C4-2B (cell line): ENCODE data around the gene FBF1.

Experiments
- CTCF ChIP-seq: fragments of 450-650 bp; conservative IDR thresholded peaks from 2 replicates; pipeline ENCODE4 v1.5.1; 2017; ENCODE audit warnings: mild to moderate bottlenecking
- ZFX ChIP-seq: fragments of 450-650 bp; IDR thresholded peaks from 2 replicates; pipeline ENCODE4 v1.6.1; 2017

- TF ChIP-seq CTCF (no peak), ZFX (no peak)
These were observed 23.5 kb downstream of the FBF1 start for GRCh38 chr17:75917141-75917916.
